Activated naive CD4-positive, alpha-beta T cell treated with anti-CD3 and anti-CD28 coated beads for 36 hours (primary cell): ENCODE results near the gene NIM1K. TPM values are rescaled to one million over a fixed set of nuclear protein-coding genes. Genes with fewer than 3 reads are reported as not detected.
"Not testable (repeated sequence)": the region's sequence is repeated elsewhere in the genome, so short reads cannot be mapped to it uniquely, and the experiment has no call there.

Experiments
- CTCF ChIA-PET: fragments of 350-600 bp; sonication (Branson Sonifier 250); formaldehyde crosslinking; loops from one replicate; lab custom pipeline; 2021; ENCODE audit warnings: antibody characterized with exemption; lab: Charles Lee
- DNase-seq: peaks from one replicate; pipeline ENCODE4 v3.0.0-alpha.2; 2020
- H3K27ac Mint-ChIP-seq: one replicate; pipeline ENCODE4 v1.8.0; 2021; ENCODE audit warnings: mild to moderate bottlenecking, mixed read lengths
- H3K27me3 Mint-ChIP-seq: one replicate; pipeline ENCODE4 v1.8.0; 2021; ENCODE audit warnings: low read depth, mixed read lengths
- H3K36me3 Mint-ChIP-seq: one replicate; pipeline ENCODE4 v1.8.0; 2021; ENCODE audit warnings: low read depth, mixed read lengths
- H3K4me1 Mint-ChIP-seq: one replicate; pipeline ENCODE4 v1.8.0; 2021; ENCODE audit warnings: low read depth, mixed read lengths
- H3K4me3 Mint-ChIP-seq: one replicate; pipeline ENCODE4 v1.8.0; 2021; ENCODE audit warnings: mild to moderate bottlenecking, moderate library complexity, mixed read lengths
- H3K9me3 Mint-ChIP-seq: one replicate; pipeline ENCODE4 v1.8.0; 2021; ENCODE audit warnings: mixed read lengths
- intact Hi-C: fragments of 100-400 bp; cut with micrococcal nuclease; formaldehyde crosslinking; loops from one replicate; pipeline ENCODE4 v1.15.1; 2023
- total RNA-seq, 2 experiments: library from RNA; stranded (reverse); gene quantifications; one replicate each; pipeline ENCODE4 v1.2.3, GENCODE V29; 2021

The NIM1K gene
- total RNA-seq, 2 experiments from 2014 or later: 0.54 to 0.57 TPM

GRCh38 chr5:43233946-43234345 lies 41.9 kb downstream of the NIM1K start:
- intact Hi-C loops: loop anchor here (1.0 to 2.0 kb wide), 4 partner anchors 41 to 123 kb away; partner anchors contain the start of gene HMGCS1
- CTCF ChIA-PET: interaction anchor here (0.8 to 3.7 kb wide), 4 partner anchors 30 to 156 kb away, joined by 3 to 24 read pairs (median 3); no protein-coding TSS in a partner anchor
- no peak for DNase-seq
- Mint-ChIP-seq H3K27ac (no peak overlapping the region), H3K27me3 (no peaks in the 10 kb centered on the region), H3K4me3 (no peak overlapping the region), H3K9me3 (no peaks in the 10 kb centered on the region), H3K4me1 (peaks cover 5% of the 10 kb centered on the region), H3K36me3 (no peaks in the 10 kb centered on the region)

- H3K9me3 Mint-ChIP-seq: no peaks in the 10 kb centered on the region
- H3K27me3 Mint-ChIP-seq: no peaks in the 10 kb centered on the region
- H3K4me3 Mint-ChIP-seq: no peak overlapping the region
- H3K36me3 Mint-ChIP-seq: no peaks in the 10 kb centered on the region
- CTCF ChIA-PET: interaction anchor here (0.6 to 2.2 kb wide), 4 partner anchors 31 to 153 kb away, joined by 3 to 10 read pairs (median 4); partner anchors contain the start of gene HMGCS1
- no peak for DNase-seq
- intact Hi-C loops: no loop called here
- H3K4me1 Mint-ChIP-seq: peaks cover 5% of the 10 kb centered on the region
- H3K27ac Mint-ChIP-seq: no peak overlapping the region
These were observed 44.8 kb downstream of the NIM1K start for GRCh38 chr5:43236653-43237355.

- Mint-ChIP-seq H3K4me1 (no peaks in the 10 kb centered on the region), H3K36me3 (no peaks in the 10 kb centered on the region), H3K9me3 (no peaks in the 10 kb centered on the region), H3K4me3 (no peak overlapping the region), H3K27me3 (no peaks in the 10 kb centered on the region), H3K27ac (no peak overlapping the region)
- DNase-seq: no peak
- intact Hi-C loops: no loop called here
- CTCF ChIA-PET: interaction anchor here (0.6 kb wide), 2 partner anchors 14 to 252 kb away, joined by 3 to 5 read pairs; no protein-coding TSS in a partner anchor
These were observed 50.2 kb downstream of the NIM1K start for GRCh38 chr5:43242196-43242595.

GRCh38 chr5:43243270-43243669 lies 51.2 kb downstream of the NIM1K start:
- H3K36me3 Mint-ChIP-seq: no peaks in the 10 kb centered on the region
- CTCF ChIA-PET: interaction anchor here (1.0 kb wide), 1 partner anchor 47 kb away, joined by 3 read pairs; no protein-coding TSS in a partner anchor
- DNase-seq: no peak
- H3K4me3 Mint-ChIP-seq: no peak overlapping the region
- H3K27me3 Mint-ChIP-seq: no peaks in the 10 kb centered on the region
- intact Hi-C loops: no loop called here
- H3K4me1 Mint-ChIP-seq: no peaks in the 10 kb centered on the region
- H3K9me3 Mint-ChIP-seq: no peaks in the 10 kb centered on the region
- no peak overlapping the region for H3K27ac Mint-ChIP-seq

GRCh38 chr5:43244823-43245565 lies 53.0 kb downstream of the NIM1K start:
- no peak for DNase-seq
- Mint-ChIP-seq H3K9me3 (no peaks in the 10 kb centered on the region), H3K4me1 (no peaks in the 10 kb centered on the region), H3K27ac (no peak overlapping the region), H3K36me3 (no peaks in the 10 kb centered on the region), H3K4me3 (no peak overlapping the region), H3K27me3 (no peaks in the 10 kb centered on the region)
- CTCF ChIA-PET: interaction anchor here (0.6 kb wide), 1 partner anchor 75 kb away, joined by 3 read pairs; no protein-coding TSS in a partner anchor
- intact Hi-C loops: no loop called here

- intact Hi-C loops: no loop called here
- no peaks in the 10 kb centered on the region for H3K4me1 Mint-ChIP-seq
- no peak for DNase-seq
- H3K27me3 Mint-ChIP-seq: no peaks in the 10 kb centered on the region
- H3K36me3 Mint-ChIP-seq: no peaks in the 10 kb centered on the region
- CTCF ChIA-PET: interaction anchor here (0.6 kb wide), 1 partner anchor 76 kb away, joined by 3 read pairs; no protein-coding TSS in a partner anchor
- H3K4me3 Mint-ChIP-seq: no peak overlapping the region
- no peak overlapping the region for H3K27ac Mint-ChIP-seq
- no peaks in the 10 kb centered on the region for H3K9me3 Mint-ChIP-seq
These were observed 53.8 kb downstream of the NIM1K start for GRCh38 chr5:43245724-43246385.

GRCh38 chr5:43251754-43252153 lies 59.7 kb downstream of the NIM1K start:
- CTCF ChIA-PET: interaction anchor here (0.5 kb wide), 1 partner anchor 54 kb away, joined by 3 read pairs; no protein-coding TSS in a partner anchor
- H3K27ac Mint-ChIP-seq: no peak overlapping the region

GRCh38 chr5:43255704-43256103 lies 63.7 kb downstream of the NIM1K start:
- CTCF ChIA-PET: no interaction called here

More at GRCh38 chr5:43251754-43252153, 59.7 kb downstream of the NIM1K start:
- Mint-ChIP-seq H3K4me1 (no peaks in the 10 kb centered on the region), H3K9me3 (no peaks in the 10 kb centered on the region), H3K4me3 (no peak overlapping the region), H3K27me3 (peaks cover 10% of the 10 kb centered on the region), H3K36me3 (no peaks in the 10 kb centered on the region)
- no peak for DNase-seq
- intact Hi-C loops: no loop called here

GRCh38 chr5:43256261-43256966 lies 64.4 kb downstream of the NIM1K start:
- intact Hi-C loops: no loop called here
- no peak overlapping the region for H3K4me3 Mint-ChIP-seq
- H3K9me3 Mint-ChIP-seq: no peaks in the 10 kb centered on the region
- H3K4me1 Mint-ChIP-seq: no peaks in the 10 kb centered on the region
- H3K27ac Mint-ChIP-seq: no peak overlapping the region
- H3K27me3 Mint-ChIP-seq: peaks cover 18% of the 10 kb centered on the region
- CTCF ChIA-PET: no interaction called here
- DNase-seq: no peak
- H3K36me3 Mint-ChIP-seq: no peaks in the 10 kb centered on the region

More at GRCh38 chr5:43255704-43256103, 63.7 kb downstream of the NIM1K start:
- H3K9me3 Mint-ChIP-seq: no peaks in the 10 kb centered on the region
- peaks cover 15% of the 10 kb centered on the region for H3K27me3 Mint-ChIP-seq
- H3K4me1 Mint-ChIP-seq: no peaks in the 10 kb centered on the region
- no peaks in the 10 kb centered on the region for H3K36me3 Mint-ChIP-seq
- intact Hi-C loops: no loop called here
- no peak overlapping the region for H3K27ac Mint-ChIP-seq
- H3K4me3 Mint-ChIP-seq: no peak overlapping the region
- DNase-seq: no peak

GRCh38 chr5:43258116-43258515 lies 66.1 kb downstream of the NIM1K start:
- CTCF ChIA-PET: no interaction called here
- no peak for DNase-seq
- Mint-ChIP-seq H3K27me3 (peaks cover 27% of the 10 kb centered on the region), H3K9me3 (peaks cover 3% of the 10 kb centered on the region), H3K36me3 (no peaks in the 10 kb centered on the region), H3K4me3 (no peak overlapping the region), H3K4me1 (no peaks in the 10 kb centered on the region), H3K27ac (no peak overlapping the region)
- intact Hi-C loops: no loop called here

GRCh38 chr5:43262269-43262668 lies 70.2 kb downstream of the NIM1K start:
- peaks cover 42% of the 10 kb centered on the region for H3K27me3 Mint-ChIP-seq
- H3K36me3 Mint-ChIP-seq, H3K4me3 Mint-ChIP-seq, H3K4me1 Mint-ChIP-seq, H3K27ac Mint-ChIP-seq, H3K9me3 Mint-ChIP-seq, CTCF ChIA-PET, intact Hi-C loops, DNase-seq: not testable (repeated sequence)
